Mesodermal cell (in vitro differentiated cells): ENCODE results near the gene ITGA6.

Experiments
- H3K27ac ChIP-seq: 2 replicates; pipeline ENCODE4 v1.7.0; 2013; ENCODE audit warnings: mild to moderate bottlenecking, low read depth, low read length, moderate library complexity; ENCODE audit not compliant: severe bottlenecking
- H3K36me3 ChIP-seq: 2 replicates; pipeline ENCODE4 v1.7.1; 2013; ENCODE audit warnings: mild to moderate bottlenecking, low read length, moderate library complexity; ENCODE audit not compliant: control insufficient read depth, insufficient read depth
- H3K4me1 ChIP-seq: one replicate; pipeline ENCODE4 v1.7.1; 2013; ENCODE audit warnings: mild to moderate bottlenecking, low read length; ENCODE audit not compliant: insufficient read depth, control insufficient read depth, poor library complexity, severe bottlenecking
- H3K4me3 ChIP-seq: 2 replicates; pipeline ENCODE4 v1.7.0; 2013; ENCODE audit warnings: low read length, control low read depth, mild to moderate bottlenecking; ENCODE audit not compliant: insufficient read depth, poor library complexity, severe bottlenecking; ENCODE audit errors: extremely low read depth
- H3K9me3 ChIP-seq: 2 replicates; pipeline ENCODE4 v1.7.1; 2013; ENCODE audit warnings: mild to moderate bottlenecking, low read length, moderate library complexity; ENCODE audit not compliant: control insufficient read depth
- WGBS, 2 experiments: methylation state at CpG; one replicate each; pipeline ENCODE4 v1.1.5; 2013; ENCODE audit warnings: missing lambda C conversion rate in 2 of 2; ENCODE audit not compliant: insufficient coverage in 2 of 2; 5-methylcytosine and 5-hydroxymethylcytosine counted together

Gene ITGA6

DNA sequence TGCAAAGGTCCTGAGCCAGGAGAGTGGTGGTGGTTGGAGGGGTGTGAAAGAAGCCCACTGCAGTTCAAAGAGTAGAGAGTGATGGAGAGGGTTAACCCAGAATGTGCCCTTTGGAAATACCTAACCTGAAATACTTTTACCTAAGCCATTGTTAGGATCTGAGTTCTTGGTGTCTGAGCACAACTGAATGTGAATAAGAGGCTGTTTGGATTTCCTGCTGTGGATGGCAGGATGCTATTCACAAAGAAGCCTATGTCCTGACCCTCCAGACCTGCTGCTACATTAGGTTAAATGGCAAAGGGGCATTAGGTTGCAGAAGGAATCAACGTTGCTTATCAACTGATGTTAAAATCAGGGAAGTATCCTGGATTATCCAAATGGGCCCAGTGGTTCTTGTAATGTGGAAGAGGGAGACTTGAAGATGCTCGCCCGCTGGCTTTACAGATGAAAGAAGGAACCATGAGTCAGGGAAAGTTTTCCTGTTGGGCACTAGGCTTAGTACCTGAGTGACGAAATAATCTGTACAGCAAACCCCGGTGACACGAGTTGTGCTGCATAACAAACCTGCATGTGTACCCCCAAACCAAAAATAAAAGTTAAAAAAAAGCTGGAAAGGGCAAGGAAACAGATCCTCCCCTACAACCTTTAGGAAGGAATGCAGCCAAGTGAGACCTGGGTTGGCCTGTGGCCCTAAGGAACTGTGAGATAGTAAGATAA lies 27.2 kb downstream of the ITGA6 start:
- no peaks in the 10 kb centered on the region for H3K9me3 ChIP-seq
- 68 to 69% methylated on average over 3 to 4 of the region's 6 CpGs for WGBS, 2 experiments
- H3K27ac ChIP-seq, result no peak overlapping the region
- H3K4me1 ChIP-seq, result peaks cover 24% of the 10 kb centered on the region
- H3K36me3 ChIP-seq, result no peaks in the 10 kb centered on the region
- H3K4me3 ChIP-seq, result no peak overlapping the region

DNA sequence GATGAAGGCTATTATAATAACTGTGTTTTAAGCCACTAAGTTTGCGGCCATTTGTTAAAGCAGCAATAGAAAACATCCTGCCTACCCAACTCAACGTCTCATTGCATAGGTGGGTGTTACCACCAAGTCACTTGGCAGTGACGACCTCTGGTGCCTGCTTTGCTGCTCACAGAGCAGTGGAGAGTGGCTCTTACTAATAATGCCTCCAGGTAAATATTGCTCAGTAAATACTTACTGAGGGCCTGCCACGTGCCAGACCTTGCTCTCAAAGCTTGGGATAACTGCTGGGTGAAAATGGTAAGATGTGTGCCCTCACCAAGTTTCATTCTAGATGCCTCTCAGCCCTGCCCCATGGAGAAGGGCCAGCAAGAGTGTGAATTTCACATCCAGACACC lies 27.7 kb downstream of the ITGA6 start:
- Histone ChIP-seq H3K36me3 (no peaks in the 10 kb centered on the region), H3K9me3 (no peaks in the 10 kb centered on the region), H3K4me1 (peaks cover 20% of the 10 kb centered on the region), H3K27ac (no peak overlapping the region), H3K4me3 (no peak overlapping the region)
- WGBS, 2 experiments, result 80 to 90% methylated on average over 2 to 3 of the region's 4 CpGs

DNA sequence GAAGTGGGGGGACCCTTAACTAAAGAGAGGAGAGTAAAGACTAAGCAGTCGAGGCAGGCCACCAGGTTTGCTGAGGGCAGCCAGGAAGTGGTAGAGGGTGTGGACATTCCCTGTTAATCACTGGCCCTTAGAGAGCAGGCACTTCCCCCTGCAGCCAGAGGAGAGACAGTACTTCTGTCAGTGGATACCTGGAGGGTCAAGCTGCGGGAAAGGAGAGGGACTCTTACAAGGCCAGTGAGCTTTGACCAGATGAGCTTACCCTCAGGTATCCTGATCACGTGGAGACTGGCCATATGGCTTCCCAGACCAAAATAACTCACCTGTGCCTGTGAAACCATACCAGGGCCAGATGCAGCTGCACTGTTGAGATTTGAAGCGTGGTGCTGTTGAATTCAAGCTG lies 28.6 kb downstream of the ITGA6 start:
- peaks cover 18% of the 10 kb centered on the region for H3K4me1 ChIP-seq
- 72 to 86% methylated on average over 3 to 4 of the region's 4 CpGs for WGBS, 2 experiments
- no peak overlapping the region for H3K4me3 ChIP-seq
- H3K36me3 ChIP-seq, result no peaks in the 10 kb centered on the region
- no peak overlapping the region for H3K27ac ChIP-seq
- H3K9me3 ChIP-seq, result no peaks in the 10 kb centered on the region

DNA sequence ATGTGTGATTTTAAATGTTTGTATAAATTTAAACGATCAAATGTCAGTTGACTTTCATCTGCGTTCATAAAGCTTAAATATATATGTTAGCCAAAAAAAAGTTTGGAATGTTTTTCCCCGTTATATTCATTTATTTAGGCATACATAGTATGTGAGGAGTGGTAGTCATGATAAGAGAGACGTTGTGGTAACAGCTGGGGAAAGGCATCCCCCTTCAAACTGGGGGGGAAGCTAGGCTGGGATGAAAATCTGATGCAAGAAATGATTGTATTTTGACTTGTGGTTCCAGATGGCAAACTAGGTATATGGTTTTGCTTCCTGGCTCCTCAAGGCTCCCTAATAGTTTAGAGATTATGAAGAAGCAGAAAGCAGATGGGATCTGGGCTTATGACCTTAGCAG lies 30.1 kb downstream of the ITGA6 start:
- Histone ChIP-seq H3K9me3 (no peaks in the 10 kb centered on the region), H3K36me3 (no peaks in the 10 kb centered on the region), H3K4me1 (peaks cover 18% of the 10 kb centered on the region), H3K4me3 (no peak overlapping the region), H3K27ac (no peak overlapping the region)
- WGBS, 2 experiments, result 80 to 100% methylated on average over 1 of the region's 4 CpGs

DNA sequence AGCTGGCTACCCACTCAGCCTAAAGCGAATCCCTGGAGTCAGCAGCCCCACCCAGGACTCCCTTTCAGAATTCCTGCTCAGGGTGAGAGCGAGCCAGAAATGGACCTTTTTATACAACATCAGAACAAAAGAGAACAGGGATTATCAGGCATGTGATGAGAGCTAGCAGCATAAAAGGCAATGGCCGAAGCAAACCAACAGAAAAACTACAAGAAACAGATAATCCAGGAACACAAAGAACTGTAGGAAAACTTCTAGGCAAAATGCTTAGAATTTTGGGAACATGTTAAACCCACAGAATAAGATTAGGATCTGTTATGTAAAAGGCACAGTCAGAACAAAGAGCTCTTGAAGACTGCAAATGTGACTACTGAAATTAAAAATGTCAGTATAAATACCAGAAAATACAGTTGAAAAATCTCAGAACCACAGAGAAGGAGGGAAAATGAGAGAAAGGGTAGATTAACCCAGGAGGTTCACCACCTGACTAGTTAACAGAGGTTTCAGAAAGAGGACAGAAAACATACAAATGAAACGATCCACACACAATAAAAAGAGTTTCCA lies 31.3 kb downstream of the ITGA6 start:
- Histone ChIP-seq H3K36me3 (no peaks in the 10 kb centered on the region), H3K4me1 (peaks cover 18% of the 10 kb centered on the region), H3K27ac (no peak overlapping the region), H3K9me3 (no peaks in the 10 kb centered on the region), H3K4me3 (no peak overlapping the region)
- 100% methylated on average over 1 to 2 of the region's 4 CpGs for WGBS, 2 experiments

DNA sequence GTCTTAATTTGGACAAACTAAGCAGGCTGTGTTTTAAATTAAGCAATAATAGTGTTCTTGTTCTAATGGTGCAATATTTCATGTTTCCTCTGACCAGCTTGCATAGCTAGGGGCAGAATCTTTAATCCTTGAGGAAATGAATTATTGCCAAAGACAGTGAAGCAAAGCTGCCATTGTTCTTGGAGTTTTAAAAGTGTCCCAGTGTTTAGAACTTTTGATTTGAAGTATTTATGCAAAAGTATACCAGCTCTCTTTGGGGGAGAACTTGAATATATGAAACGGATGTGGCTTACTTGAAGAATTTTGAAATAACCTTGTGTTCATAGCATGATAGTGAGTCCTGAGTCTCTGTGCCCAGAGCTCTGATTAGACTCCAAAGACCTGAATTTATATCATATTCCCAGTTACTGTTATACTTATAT lies 33.4 kb downstream of the ITGA6 start:
- WGBS, 2 experiments, result no CpG with 5 or more reads among the region's 1 CpG

DNA sequence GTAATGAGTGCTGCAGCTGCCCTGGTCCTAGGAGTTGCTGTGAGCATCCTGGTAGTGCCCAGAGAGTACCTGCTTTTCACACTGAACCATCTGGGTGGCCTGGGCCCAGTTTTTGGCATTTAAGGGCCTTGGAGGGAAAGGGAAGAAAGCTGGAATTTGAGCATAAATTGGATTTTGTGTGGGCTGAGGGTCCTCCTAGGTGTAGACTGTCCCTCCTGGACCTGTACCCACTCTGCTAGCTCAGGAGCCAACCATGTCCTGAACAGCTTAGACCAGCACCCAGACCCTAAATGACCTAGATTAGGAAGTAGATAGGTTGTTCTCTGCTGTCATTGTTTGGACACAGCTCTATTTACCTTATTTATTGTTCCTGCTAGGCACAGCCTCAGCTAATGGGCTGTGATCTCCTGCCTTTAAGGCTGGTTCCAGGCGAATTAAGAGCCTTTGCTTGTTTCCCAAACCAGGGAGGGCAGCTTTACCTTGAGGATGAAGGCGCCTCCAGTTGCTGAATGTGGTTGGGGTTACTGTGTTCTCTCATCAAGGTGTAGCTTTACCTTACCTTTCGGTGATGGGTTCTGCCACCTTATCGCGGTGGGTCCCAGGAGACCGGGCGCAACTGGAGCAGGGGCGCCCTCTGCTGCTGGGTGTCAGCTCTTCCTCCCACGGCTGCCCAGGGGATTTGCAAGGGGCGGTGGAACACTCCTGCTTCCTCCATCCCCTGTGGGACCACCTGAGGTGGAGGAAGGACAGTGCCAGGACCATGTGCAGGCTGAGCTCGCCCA lies 34.4 kb downstream of the ITGA6 start:
- H3K9me3 ChIP-seq, result no peaks in the 10 kb centered on the region
- 23 to 31% methylated on average over 8 to 9 of the region's 11 CpGs for WGBS, 2 experiments
- no peak overlapping the region for H3K27ac ChIP-seq
- peaks cover 13% of the 10 kb centered on the region for H3K36me3 ChIP-seq
- H3K4me3 ChIP-seq, result no peak overlapping the region
- peaks cover 9% of the 10 kb centered on the region for H3K4me1 ChIP-seq

More for the DNA sequence above, 33.4 kb downstream of the ITGA6 start:
- Histone ChIP-seq H3K4me1 (peaks cover 11% of the 10 kb centered on the region), H3K9me3 (no peaks in the 10 kb centered on the region), H3K36me3 (peaks cover 5% of the 10 kb centered on the region), H3K27ac (no peak overlapping the region), H3K4me3 (no peak overlapping the region)

DNA sequence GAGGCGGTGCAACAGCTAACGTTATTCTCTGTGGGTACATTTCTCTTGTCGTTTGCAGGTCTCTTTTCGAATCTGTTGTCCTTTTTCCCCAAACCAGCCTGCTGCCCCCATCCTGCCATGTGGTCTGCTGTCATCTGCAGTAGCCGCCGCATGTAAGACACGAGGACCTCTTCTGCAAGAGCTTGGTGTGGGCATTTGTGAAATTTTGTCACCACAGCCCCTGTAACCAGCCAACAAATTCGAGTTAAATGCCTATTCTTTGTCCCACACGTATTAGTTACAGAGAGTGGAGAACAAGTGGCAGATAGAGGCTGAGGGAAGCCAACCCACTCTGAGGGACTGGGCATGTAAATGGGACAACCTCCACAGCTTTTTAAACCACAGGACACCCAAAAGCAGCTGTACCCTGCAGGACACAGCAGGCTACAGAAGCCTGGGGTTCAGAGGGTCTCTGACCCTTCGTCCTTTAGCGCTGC lies 35.0 kb downstream of the ITGA6 start:
- Histone ChIP-seq H3K27ac (no peak overlapping the region), H3K4me3 (no peak overlapping the region), H3K9me3 (no peaks in the 10 kb centered on the region), H3K4me1 (peaks cover 9% of the 10 kb centered on the region), H3K36me3 (peaks cover 20% of the 10 kb centered on the region)
- WGBS, 2 experiments, result 73 to 77% methylated on average over 9 to 11 of the region's 11 CpGs

DNA sequence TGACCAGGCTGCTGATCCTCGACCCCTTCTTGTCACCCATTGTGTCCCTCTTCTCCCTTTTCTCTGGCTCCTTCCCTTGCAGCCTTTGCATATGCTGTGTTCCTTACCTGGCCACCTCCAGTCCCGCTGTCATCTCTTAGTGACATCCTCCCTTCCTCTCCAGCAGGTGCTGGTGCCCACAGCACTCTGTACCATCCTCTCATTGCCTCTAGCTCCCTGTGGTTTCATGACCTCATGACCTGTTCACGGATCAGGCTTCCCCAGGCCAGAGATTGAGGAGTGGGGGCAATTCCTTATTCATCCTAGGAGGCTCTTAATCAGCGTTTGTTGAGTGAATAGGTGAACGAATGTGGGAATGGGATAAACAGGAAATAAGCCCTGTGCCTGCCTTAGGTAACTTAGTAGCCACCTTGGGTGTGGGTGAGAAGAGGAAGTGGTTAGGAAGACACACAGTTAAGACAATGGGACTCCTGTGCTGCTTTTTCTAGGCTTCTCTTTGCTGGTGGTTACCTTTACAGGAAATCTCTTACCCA lies 35.5 kb downstream of the ITGA6 start:
- no peak overlapping the region for H3K27ac ChIP-seq
- H3K9me3 ChIP-seq, result no peaks in the 10 kb centered on the region
- H3K4me1 ChIP-seq, result peaks cover 9% of the 10 kb centered on the region
- peaks cover 23% of the 10 kb centered on the region for H3K36me3 ChIP-seq
- no peak overlapping the region for H3K4me3 ChIP-seq
- WGBS, 2 experiments, result 79 to 90% methylated on average over 3 to 5 of the region's 5 CpGs

DNA sequence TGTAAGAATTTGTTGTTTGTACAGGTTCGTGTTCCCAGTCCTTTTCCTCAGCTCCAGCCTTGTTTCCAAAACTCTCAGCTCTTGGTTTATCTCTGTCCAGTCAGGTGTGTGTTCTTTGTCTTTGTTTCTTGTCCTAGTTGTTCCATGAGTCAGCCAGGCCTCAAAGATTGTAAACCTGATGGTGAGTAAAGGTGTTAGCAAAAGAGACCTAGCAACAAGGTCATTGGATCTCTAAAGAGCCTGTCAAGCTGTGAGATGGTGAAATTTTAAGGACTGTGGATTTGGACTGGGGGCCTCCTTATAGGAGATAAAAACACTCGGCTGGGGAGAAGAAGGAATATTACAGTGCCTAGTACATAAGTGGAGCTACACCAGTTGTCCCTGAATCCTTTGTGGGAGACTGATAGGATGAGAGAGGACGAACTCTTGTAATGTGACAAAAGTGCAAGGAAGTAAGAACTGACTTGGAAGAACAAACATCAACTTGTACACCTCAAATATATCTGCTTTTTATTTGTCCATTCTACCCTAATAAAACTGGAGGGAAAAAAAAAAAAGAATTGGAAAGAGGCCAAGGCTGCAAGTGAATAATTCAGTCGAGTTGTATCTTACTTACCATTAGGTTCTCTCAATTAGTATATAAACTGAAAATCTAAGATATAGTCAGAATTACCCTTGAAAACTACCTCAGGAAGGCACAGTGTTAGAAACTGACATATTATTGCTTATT lies 37.2 kb downstream of the ITGA6 start:
- peaks cover 7% of the 10 kb centered on the region for H3K4me1 ChIP-seq
- no peak overlapping the region for H3K27ac ChIP-seq
- no peak overlapping the region for H3K4me3 ChIP-seq
- WGBS, 2 experiments, result 100% methylated on average over 1 of the region's 4 CpGs
- no peaks in the 10 kb centered on the region for H3K9me3 ChIP-seq
- peaks cover 23% of the 10 kb centered on the region for H3K36me3 ChIP-seq
